ENCODE results near the gene TTC3.

DNA sequence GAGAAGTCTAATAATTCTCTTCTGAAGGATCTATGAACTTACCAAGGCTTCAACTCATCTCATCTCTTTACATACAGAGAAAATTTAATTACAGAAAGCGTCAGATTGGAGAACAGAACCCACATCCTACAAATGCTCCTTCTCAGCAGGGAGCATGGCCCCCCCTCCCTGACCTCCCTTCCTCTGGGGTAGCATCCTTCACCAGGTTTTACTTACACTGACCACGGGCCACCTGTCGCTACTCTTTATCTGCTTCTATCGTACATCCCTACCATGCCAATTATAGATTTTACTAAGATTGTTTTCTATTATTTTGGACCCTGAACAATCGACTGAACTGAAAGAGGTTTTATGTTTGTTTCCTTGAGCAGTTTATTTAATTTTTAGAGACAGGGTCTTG, 40.8 kb upstream of the TTC3 start:
- TF ChIP-seq, protein P1, sequence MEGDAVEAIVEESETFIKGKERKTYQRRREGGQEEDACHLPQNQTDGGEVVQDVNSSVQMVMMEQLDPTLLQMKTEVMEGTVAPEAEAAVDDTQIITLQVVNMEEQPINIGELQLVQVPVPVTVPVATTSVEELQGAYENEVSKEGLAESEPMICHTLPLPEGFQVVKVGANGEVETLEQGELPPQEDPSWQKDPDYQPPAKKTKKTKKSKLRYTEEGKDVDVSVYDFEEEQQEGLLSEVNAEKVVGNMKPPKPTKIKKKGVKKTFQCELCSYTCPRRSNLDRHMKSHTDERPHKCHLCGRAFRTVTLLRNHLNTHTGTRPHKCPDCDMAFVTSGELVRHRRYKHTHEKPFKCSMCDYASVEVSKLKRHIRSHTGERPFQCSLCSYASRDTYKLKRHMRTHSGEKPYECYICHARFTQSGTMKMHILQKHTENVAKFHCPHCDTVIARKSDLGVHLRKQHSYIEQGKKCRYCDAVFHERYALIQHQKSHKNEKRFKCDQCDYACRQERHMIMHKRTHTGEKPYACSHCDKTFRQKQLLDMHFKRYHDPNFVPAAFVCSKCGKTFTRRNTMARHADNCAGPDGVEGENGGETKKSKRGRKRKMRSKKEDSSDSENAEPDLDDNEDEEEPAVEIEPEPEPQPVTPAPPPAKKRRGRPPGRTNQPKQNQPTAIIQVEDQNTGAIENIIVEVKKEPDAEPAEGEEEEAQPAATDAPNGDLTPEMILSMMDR (conservative IDR thresholded peaks at IDR 0.05; ENCODE audit: low read length) = no peak
- no peak for TF ChIP-seq EZH2phosphoT487 (IDR thresholded peaks at IDR 0.05; ENCODE audit: borderline replicate concordance)
